ENCODE data around the gene NRG4. TPM values are rescaled to one million over a fixed set of nuclear protein-coding genes. Genes with fewer than 3 reads are reported as not detected.

Gene NRG4
- total RNA-seq, 1 experiment from 2014 or later: 0.95 TPM

- no peaks in the 10 kb centered on the region for H3K4me1 Mint-ChIP-seq (ENCODE audit: low read depth, unreplicated experiment)
- ChIA-PET CTCF (no interaction called here), POLR2A (no interaction called here)
- no peak overlapping the region for H3K4me3 Mint-ChIP-seq (ENCODE audit: unreplicated experiment)
- TF ChIP-seq CTCF (IDR thresholded peaks at IDR 0.05; ENCODE audit: insufficient read depth in 1 of 2, low read depth in 1 of 2, low read length in 1 of 2, severe bottlenecking in 1 of 2, unreplicated experiment in 1 of 2): no peak
- H3K36me3 ChIP-seq (ENCODE audit: control insufficient read depth, insufficient read depth, low read length): no peaks in the 10 kb centered on the region
- no peaks in the 10 kb centered on the region for H3K27me3 ChIP-seq (replicated peaks; ENCODE audit: control insufficient read depth, insufficient read depth, low read length)
- intact Hi-C loops (cut with micrococcal nuclease; ENCODE audit: unreplicated experiment): no loop called here
- BruUV-seq (replicated peaks): no TSS peak
- H3K36me3 Mint-ChIP-seq (ENCODE audit: insufficient read depth, unreplicated experiment): no peaks in the 10 kb centered on the region
- H3K4me3 ChIP-seq (ENCODE audit: low read depth, low read length): no peak overlapping the region
- H3K9me3 ChIP-seq: no peaks in the 10 kb centered on the region
- H3K9me3 Mint-ChIP-seq (ENCODE audit: unreplicated experiment): peaks cover 19% of the 10 kb centered on the region
- H3K27me3 Mint-ChIP-seq (ENCODE audit: insufficient read depth, unreplicated experiment): no peaks in the 10 kb centered on the region
- no peak for DNase-seq
- H3K4me1 ChIP-seq: no peaks in the 10 kb centered on the region
- no peak overlapping the region for H3K27ac Mint-ChIP-seq (ENCODE audit: unreplicated experiment)
Observed at GRCh38 chr15:75995611-75996010, 16.6 kb downstream of the NRG4 start.

GRCh38 chr15:75994220-75994619 lies 18.0 kb downstream of the NRG4 start:
- H3K36me3 Mint-ChIP-seq (ENCODE audit: insufficient read depth, unreplicated experiment): no peaks in the 10 kb centered on the region
- peaks cover 19% of the 10 kb centered on the region for H3K9me3 Mint-ChIP-seq (ENCODE audit: unreplicated experiment)
- no peaks in the 10 kb centered on the region for H3K4me1 ChIP-seq
- ChIA-PET POLR2A (no interaction called here), CTCF (interaction anchor here (0.6 kb wide), 1 partner anchor 149 kb away, joined by 3 read pairs; no protein-coding TSS in a partner anchor)
- no peak for DNase-seq
- no peaks in the 10 kb centered on the region for H3K27me3 Mint-ChIP-seq (ENCODE audit: insufficient read depth, unreplicated experiment)
- H3K9me3 ChIP-seq: no peaks in the 10 kb centered on the region
- H3K4me3 Mint-ChIP-seq (ENCODE audit: unreplicated experiment): no peak overlapping the region
- no TSS peak for BruUV-seq (replicated peaks)
- H3K36me3 ChIP-seq (ENCODE audit: control insufficient read depth, insufficient read depth, low read length): no peaks in the 10 kb centered on the region
- TF ChIP-seq CTCF (IDR thresholded peaks at IDR 0.05; ENCODE audit: insufficient read depth in 1 of 2, low read depth in 1 of 2, low read length in 1 of 2, severe bottlenecking in 1 of 2, unreplicated experiment in 1 of 2): no peak
- intact Hi-C loops (cut with micrococcal nuclease; ENCODE audit: unreplicated experiment): no loop called here
- no peak overlapping the region for H3K27ac Mint-ChIP-seq (ENCODE audit: unreplicated experiment)
- no peak overlapping the region for H3K4me3 ChIP-seq (ENCODE audit: low read depth, low read length)
- H3K4me1 Mint-ChIP-seq (ENCODE audit: low read depth, unreplicated experiment): peaks cover 4% of the 10 kb centered on the region
- H3K27me3 ChIP-seq (replicated peaks; ENCODE audit: control insufficient read depth, insufficient read depth, low read length): no peaks in the 10 kb centered on the region

GRCh38 chr15:75992897-75993296 lies 19.3 kb downstream of the NRG4 start:
- Histone ChIP-seq H3K9me3 (no peaks in the 10 kb centered on the region), H3K4me3 (ENCODE audit: low read depth, low read length) (no peak overlapping the region), H3K27me3 (replicated peaks; ENCODE audit: control insufficient read depth, insufficient read depth, low read length) (no peaks in the 10 kb centered on the region), H3K36me3 (ENCODE audit: control insufficient read depth, insufficient read depth, low read length) (no peaks in the 10 kb centered on the region), H3K4me1 (no peaks in the 10 kb centered on the region)
- Mint-ChIP-seq H3K27me3 (ENCODE audit: insufficient read depth, unreplicated experiment) (no peaks in the 10 kb centered on the region), H3K27ac (ENCODE audit: unreplicated experiment) (no peak overlapping the region), H3K9me3 (ENCODE audit: unreplicated experiment) (peaks cover 19% of the 10 kb centered on the region), H3K4me3 (ENCODE audit: unreplicated experiment) (no peak overlapping the region), H3K36me3 (ENCODE audit: insufficient read depth, unreplicated experiment) (no peaks in the 10 kb centered on the region), H3K4me1 (ENCODE audit: low read depth, unreplicated experiment) (peaks cover 7% of the 10 kb centered on the region)
- no peak for TF ChIP-seq CTCF (IDR thresholded peaks at IDR 0.05; ENCODE audit: insufficient read depth in 1 of 2, low read depth in 1 of 2, low read length in 1 of 2, severe bottlenecking in 1 of 2, unreplicated experiment in 1 of 2)
- CTCF ChIA-PET: no interaction called here
- no peak for DNase-seq
- intact Hi-C loops (cut with micrococcal nuclease; ENCODE audit: unreplicated experiment): no loop called here
- POLR2A ChIA-PET: no interaction called here
- no TSS peak for BruUV-seq (replicated peaks)
